ENCODE results near the gene CDH13. TPM values are rescaled to one million over a fixed set of nuclear protein-coding genes. Genes with fewer than 3 reads are reported as not detected.

CDH13 gene
- total and polyA plus RNA-seq, 4 donors, result 58.9 to 265 (median 158) TPM

GRCh38 chr16:82675300-82675699, 48.5 kb downstream of the CDH13 start:
- intact Hi-C loops (cut with DNase I), result no loop called here
- H3K9me3 ChIP-seq (ENCODE audit: control insufficient read depth, low read length), result no peaks in the 10 kb centered on the region
- 20 to 38% methylated on average over 3 of the region's 3 CpGs for WGBS, 2 donors
- DNase-seq, result no peak
- H3K27me3 ChIP-seq (ENCODE audit: control insufficient read depth in 1 of 2, insufficient read depth in 2 of 2, low read length in 1 of 2), result no peaks in the 10 kb centered on the region
- ATAC-seq (ENCODE audit: low FRiP score), result no peak
- no peak overlapping the region for H3K27ac ChIP-seq (ENCODE audit: low read depth in 1 of 2, low read length in 2 of 2)
- peaks cover 4 to 9% of the 10 kb centered on the region in 2 donors for H3K4me1 ChIP-seq (ENCODE audit: control insufficient read depth in 1 of 2, insufficient read depth in 2 of 2, low read length in 2 of 2)
- no peak overlapping the region for H3K4me3 ChIP-seq (ENCODE audit: low read length in 2 of 2)
- H3K36me3 ChIP-seq (ENCODE audit: control insufficient read depth in 1 of 2, insufficient read depth in 2 of 2, low read length in 1 of 2), result no peaks in the 10 kb centered on the region

- no peaks in the 10 kb centered on the region for H3K36me3 ChIP-seq (ENCODE audit: control insufficient read depth in 1 of 2, insufficient read depth in 2 of 2, low read length in 1 of 2)
- DNase-seq (no peak), ATAC-seq (ENCODE audit: low FRiP score) (no peak)
- no peaks in the 10 kb centered on the region for H3K27me3 ChIP-seq (ENCODE audit: control insufficient read depth in 1 of 2, insufficient read depth in 2 of 2, low read length in 1 of 2)
- H3K4me3 ChIP-seq (ENCODE audit: low read length in 2 of 2), result no peak overlapping the region
- H3K4me1 ChIP-seq (ENCODE audit: control insufficient read depth in 1 of 2, insufficient read depth in 2 of 2, low read length in 2 of 2), result peaks cover 2 to 4% of the 10 kb centered on the region in 2 donors
- H3K27ac ChIP-seq (ENCODE audit: low read depth in 1 of 2, low read length in 2 of 2), result no peak overlapping the region
- H3K9me3 ChIP-seq (ENCODE audit: control insufficient read depth, low read length), result no peaks in the 10 kb centered on the region
- WGBS, 2 donors, result 89 to 91% methylated on average over 11 of the region's 11 CpGs
- intact Hi-C loops (cut with DNase I), result no loop called here
These were observed 54.8 kb downstream of the CDH13 start for GRCh38 chr16:82681592-82681991.

GRCh38 chr16:82682767-82683166, 56.0 kb downstream of the CDH13 start:
- no peak overlapping the region for H3K4me3 ChIP-seq (ENCODE audit: low read length in 2 of 2)
- no peaks in the 10 kb centered on the region for H3K27me3 ChIP-seq (ENCODE audit: control insufficient read depth in 1 of 2, insufficient read depth in 2 of 2, low read length in 1 of 2)
- no peak overlapping the region for H3K27ac ChIP-seq (ENCODE audit: low read depth in 1 of 2, low read length in 2 of 2)
- H3K36me3 ChIP-seq (ENCODE audit: control insufficient read depth in 1 of 2, insufficient read depth in 2 of 2, low read length in 1 of 2), result no peaks in the 10 kb centered on the region
- intact Hi-C loops (cut with DNase I), result no loop called here
- WGBS, 2 donors, result 47 to 49% methylated on average over 4 of the region's 4 CpGs
- peaks cover 0 to 4% of the 10 kb centered on the region in 2 donors for H3K4me1 ChIP-seq (ENCODE audit: control insufficient read depth in 1 of 2, insufficient read depth in 2 of 2, low read length in 2 of 2)
- H3K9me3 ChIP-seq (ENCODE audit: control insufficient read depth, low read length), result no peaks in the 10 kb centered on the region
- ATAC-seq (ENCODE audit: low FRiP score) (no peak), DNase-seq (no peak)

- ATAC-seq (ENCODE audit: low FRiP score), result no peak
- no peak for DNase-seq
- H3K4me1 ChIP-seq (ENCODE audit: control insufficient read depth in 1 of 2, insufficient read depth in 2 of 2, low read length in 2 of 2), result no peaks in the 10 kb centered on the region
- no peaks in the 10 kb centered on the region for H3K9me3 ChIP-seq (ENCODE audit: control insufficient read depth, low read length)
- intact Hi-C loops (cut with DNase I), result no loop called here
- H3K27ac ChIP-seq (ENCODE audit: low read depth in 1 of 2, low read length in 2 of 2), result no peak overlapping the region
- 88 to 98% methylated on average over 2 of the region's 2 CpGs for WGBS, 2 donors
- no peaks in the 10 kb centered on the region for H3K27me3 ChIP-seq (ENCODE audit: control insufficient read depth in 1 of 2, insufficient read depth in 2 of 2, low read length in 1 of 2)
- H3K36me3 ChIP-seq (ENCODE audit: control insufficient read depth in 1 of 2, insufficient read depth in 2 of 2, low read length in 1 of 2), result no peaks in the 10 kb centered on the region
- H3K4me3 ChIP-seq (ENCODE audit: low read length in 2 of 2), result no peak overlapping the region
These were observed 57.5 kb downstream of the CDH13 start for GRCh38 chr16:82684256-82684655.

- intact Hi-C loops (cut with DNase I), result no loop called here
- Histone ChIP-seq H3K27ac (ENCODE audit: low read depth in 1 of 2, low read length in 2 of 2) (no peak overlapping the region), H3K36me3 (ENCODE audit: control insufficient read depth in 1 of 2, insufficient read depth in 2 of 2, low read length in 1 of 2) (no peaks in the 10 kb centered on the region), H3K4me3 (ENCODE audit: low read length in 2 of 2) (no peak overlapping the region), H3K4me1 (ENCODE audit: control insufficient read depth in 1 of 2, insufficient read depth in 2 of 2, low read length in 2 of 2) (no peaks in the 10 kb centered on the region), H3K9me3 (ENCODE audit: control insufficient read depth, low read length) (no peaks in the 10 kb centered on the region), H3K27me3 (ENCODE audit: control insufficient read depth in 1 of 2, insufficient read depth in 2 of 2, low read length in 1 of 2) (no peaks in the 10 kb centered on the region)
- WGBS, 2 donors, result 96 to 97% methylated on average over 4 of the region's 4 CpGs
- no peak for DNase-seq
- no peak for ATAC-seq (ENCODE audit: low FRiP score)
These were observed 58.8 kb downstream of the CDH13 start for GRCh38 chr16:82685526-82685925.

GRCh38 chr16:82694239-82694874, 67.6 kb downstream of the CDH13 start:
- H3K27me3 ChIP-seq (ENCODE audit: control insufficient read depth in 1 of 2, insufficient read depth in 2 of 2, low read length in 1 of 2), result no peaks in the 10 kb centered on the region
- intact Hi-C loops (cut with DNase I), result no loop called here
- H3K9me3 ChIP-seq (ENCODE audit: control insufficient read depth, low read length), result no peaks in the 10 kb centered on the region
- ATAC-seq (ENCODE audit: low FRiP score), result no peak
- no peaks in the 10 kb centered on the region for H3K36me3 ChIP-seq (ENCODE audit: control insufficient read depth in 1 of 2, insufficient read depth in 2 of 2, low read length in 1 of 2)
- no peak overlapping the region for H3K4me3 ChIP-seq (ENCODE audit: low read length in 2 of 2)
- no peak for DNase-seq
- no peak overlapping the region for H3K27ac ChIP-seq (ENCODE audit: low read depth in 1 of 2, low read length in 2 of 2)
- peaks cover 5 to 9% of the 10 kb centered on the region in 2 donors for H3K4me1 ChIP-seq (ENCODE audit: control insufficient read depth in 1 of 2, insufficient read depth in 2 of 2, low read length in 2 of 2)

- no peaks in the 10 kb centered on the region for H3K9me3 ChIP-seq (ENCODE audit: control insufficient read depth, low read length)
- H3K27ac ChIP-seq (ENCODE audit: low read depth in 1 of 2, low read length in 2 of 2), result no peak overlapping the region
- H3K27me3 ChIP-seq (ENCODE audit: control insufficient read depth in 1 of 2, insufficient read depth in 2 of 2, low read length in 1 of 2), result no peaks in the 10 kb centered on the region
- H3K36me3 ChIP-seq (ENCODE audit: control insufficient read depth in 1 of 2, insufficient read depth in 2 of 2, low read length in 1 of 2), result no peaks in the 10 kb centered on the region
- 19 to 22% methylated on average over 1 of the region's 1 CpG for WGBS, 2 donors
- no peak for DNase-seq
- peaks cover 6 to 9% of the 10 kb centered on the region in 2 donors for H3K4me1 ChIP-seq (ENCODE audit: control insufficient read depth in 1 of 2, insufficient read depth in 2 of 2, low read length in 2 of 2)
- intact Hi-C loops (cut with DNase I), result loop anchor here (5.0 kb wide), 2 partner anchors 64 to 316 kb away; no protein-coding TSS in a partner anchor
- no peak overlapping the region for H3K4me3 ChIP-seq (ENCODE audit: low read length in 2 of 2)
- no peak for ATAC-seq (ENCODE audit: low FRiP score)
These were observed 69.0 kb downstream of the CDH13 start for GRCh38 chr16:82695806-82696205.

- 46 to 52% methylated on average over 3 of the region's 3 CpGs for WGBS, 2 donors
- ATAC-seq (ENCODE audit: low FRiP score) (peak; percentile 19), DNase-seq (no peak)
- Histone ChIP-seq H3K4me1 (ENCODE audit: control insufficient read depth in 1 of 2, insufficient read depth in 2 of 2, low read length in 2 of 2) (peaks cover 9 to 10% of the 10 kb centered on the region in 2 donors), H3K36me3 (ENCODE audit: control insufficient read depth in 1 of 2, insufficient read depth in 2 of 2, low read length in 1 of 2) (no peaks in the 10 kb centered on the region), H3K9me3 (ENCODE audit: control insufficient read depth, low read length) (no peaks in the 10 kb centered on the region), H3K4me3 (ENCODE audit: low read length in 2 of 2) (no peak overlapping the region), H3K27ac (ENCODE audit: low read depth in 1 of 2, low read length in 2 of 2) (peak overlapping the region; percentile 73 to 99), H3K27me3 (ENCODE audit: control insufficient read depth in 1 of 2, insufficient read depth in 2 of 2, low read length in 1 of 2) (no peaks in the 10 kb centered on the region)
- intact Hi-C loops (cut with DNase I), result loop anchor here (5.0 kb wide), 2 partner anchors 67 to 313 kb away; no protein-coding TSS in a partner anchor
These were observed 72.5 kb downstream of the CDH13 start for GRCh38 chr16:82699260-82699659.
